ENCODE data around the gene PPP2R5A. TPM values are rescaled to one million over a fixed set of nuclear protein-coding genes. Genes with fewer than 3 reads are reported as not detected.
"Not testable (repeated sequence)": the region's sequence is repeated elsewhere in the genome, so short reads cannot be mapped to it uniquely, and the experiment has no call there.

Gene PPP2R5A
- total RNA-seq, 4 donors from 2014 or later, result 32.2 to 68.3 (median 51.8) TPM

- TF ChIP-seq POLR2A (IDR thresholded peaks at IDR 0.05) (peak; percentile 78), POLR2AphosphoS5 (IDR thresholded peaks at IDR 0.05) (peak; percentile 28 to 63 (median 61)), EP300 (IDR thresholded peaks at IDR 0.05; ENCODE audit: low read depth) (no peak)
- Histone ChIP-seq H3K27ac (peak overlapping the region; percentile 98 to 100 (median 99)), H3K9me3 (no peaks in the 10 kb centered on the region), H3K36me3 (no peaks in the 10 kb centered on the region), H3K27me3 (no peaks in the 10 kb centered on the region), H3K4me3 (peak overlapping the region; percentile 71 to 99 (median 86)), H3K4me1 (peaks cover 14 to 46% (median 45%) of the 10 kb centered on the region in 4 donors)
- in situ Hi-C loops (cut with MboI; ENCODE audit: low pct_ligation_motif_present in 1 of 4, low pct_unique_long_range_greater_than_20kb in 1 of 4, low sequenced_read_pairs in 3 of 4), result no loop called here
- intact Hi-C loops (cut with DNase I; ENCODE audit: low total_unique reads), result no loop called here
- DNase-seq, result peak; percentile 78
- WGBS, 2 donors (ENCODE audit: low coverage in 1 of 2), result 0% methylated on average over 43 of the region's 85 CpGs; no CpG with 5 or more reads in 1 of the 2 donors
Observed at GRCh38 chr1:212285685-212286555, 710 bp downstream of the PPP2R5A start.

- no peak for DNase-seq
- H3K9me3 ChIP-seq, result no peaks in the 10 kb centered on the region
- H3K36me3 ChIP-seq, result no peaks in the 10 kb centered on the region
- peaks cover 21 to 52% (median 52%) of the 10 kb centered on the region in 4 donors for H3K4me1 ChIP-seq
- TF ChIP-seq POLR2A (IDR thresholded peaks at IDR 0.05) (no peak), POLR2AphosphoS5 (IDR thresholded peaks at IDR 0.05) (peak in 1 of 3 donors; percentile 3)
- peak overlapping the region; percentile 98 to 100 (median 99) for H3K27ac ChIP-seq
- in situ Hi-C loops (cut with MboI; ENCODE audit: low pct_ligation_motif_present in 1 of 4, low pct_unique_long_range_greater_than_20kb in 1 of 4, low sequenced_read_pairs in 3 of 4), result no loop called here
- WGBS, 2 donors (ENCODE audit: low coverage in 1 of 2), result 0 to 1% methylated on average over 4 to 17 of the region's 17 CpGs
- H3K4me3 ChIP-seq, result peak overlapping the region; percentile 71 to 99 (median 86)
- intact Hi-C loops (cut with DNase I; ENCODE audit: low total_unique reads), result no loop called here
- H3K27me3 ChIP-seq, result no peaks in the 10 kb centered on the region
Observed at GRCh38 chr1:212286556-212287131, 1.4 kb downstream of the PPP2R5A start.

GRCh38 chr1:212287261-212287895 is 2.2 kb downstream of the PPP2R5A start:
- Histone ChIP-seq H3K27ac (peak overlapping the region; percentile 98 to 100 (median 99)), H3K9me3 (no peaks in the 10 kb centered on the region), H3K4me3 (peak overlapping the region in 3 of 4 donors; percentile 71 to 99 (median 83)), H3K27me3 (no peaks in the 10 kb centered on the region), H3K4me1 (peaks cover 21 to 60% (median 58%) of the 10 kb centered on the region in 4 donors), H3K36me3 (no peaks in the 10 kb centered on the region)
- 11 to 24% methylated on average over 3 of the region's 3 CpGs for WGBS, 2 donors (ENCODE audit: low coverage in 1 of 2)
- TF ChIP-seq POLR2A (IDR thresholded peaks at IDR 0.05) (no peak), POLR2AphosphoS5 (IDR thresholded peaks at IDR 0.05) (no peak), CTCF (IDR thresholded peaks at IDR 0.05) (no peak), EP300 (IDR thresholded peaks at IDR 0.05; ENCODE audit: low read depth) (no peak)
- in situ Hi-C loops (cut with MboI; ENCODE audit: low pct_ligation_motif_present in 1 of 4, low pct_unique_long_range_greater_than_20kb in 1 of 4, low sequenced_read_pairs in 3 of 4), result no loop called here
- no peak for DNase-seq
- intact Hi-C loops (cut with DNase I; ENCODE audit: low total_unique reads), result no loop called here

- DNase-seq; in situ Hi-C loops (cut with MboI; ENCODE audit: low pct_ligation_motif_present in 1 of 4, low pct_unique_long_range_greater_than_20kb in 1 of 4, low sequenced_read_pairs in 3 of 4); H3K9me3 ChIP-seq; H3K27me3 ChIP-seq; H3K36me3 ChIP-seq; intact Hi-C loops (cut with DNase I; ENCODE audit: low total_unique reads): not testable (repeated sequence)
- Histone ChIP-seq H3K4me3 (peak overlapping the region in 2 of 4 donors; percentile 2 to 99), H3K4me1 (peaks cover 21 to 66% (median 64%) of the 10 kb centered on the region in 4 donors), H3K27ac (peak overlapping the region; percentile 98 to 100 (median 99))
- WGBS, 2 donors (ENCODE audit: low coverage in 1 of 2), result 87 to 88% methylated on average over 7 to 9 of the region's 9 CpGs
Observed at GRCh38 chr1:212287995-212288394, 2.8 kb downstream of the PPP2R5A start.

- Histone ChIP-seq H3K36me3 (no peaks in the 10 kb centered on the region), H3K27me3 (no peaks in the 10 kb centered on the region), H3K27ac (peak overlapping the region in 2 of 4 donors; percentile 21 to 98), H3K4me3 (peak overlapping the region in 2 of 4 donors; percentile 2 to 99), H3K4me1 (peaks cover 25 to 72% (median 67%) of the 10 kb centered on the region in 4 donors), H3K9me3 (no peaks in the 10 kb centered on the region)
- TF ChIP-seq CTCF (IDR thresholded peaks at IDR 0.05) (no peak), POLR2A (IDR thresholded peaks at IDR 0.05) (no peak), POLR2AphosphoS5 (IDR thresholded peaks at IDR 0.05) (no peak)
- no peak for DNase-seq
- in situ Hi-C loops (cut with MboI; ENCODE audit: low pct_ligation_motif_present in 1 of 4, low pct_unique_long_range_greater_than_20kb in 1 of 4, low sequenced_read_pairs in 3 of 4) (no loop called here), intact Hi-C loops (cut with DNase I; ENCODE audit: low total_unique reads) (no loop called here)
Observed at GRCh38 chr1:212288615-212289014, 3.4 kb downstream of the PPP2R5A start.
